GM19324 (cell line): Measurements from ENCODE around the gene HTR4.

Experiments used
- ATAC-seq: cut with Tn5 transposase; IDR thresholded peaks from one replicate; pipeline ENCODE4 v1.9.1; 2021; ENCODE audit warnings: mild to moderate bottlenecking, moderate library complexity; ENCODE audit not compliant: unreplicated experiment, low FRiP score

The HTR4 gene

DNA sequence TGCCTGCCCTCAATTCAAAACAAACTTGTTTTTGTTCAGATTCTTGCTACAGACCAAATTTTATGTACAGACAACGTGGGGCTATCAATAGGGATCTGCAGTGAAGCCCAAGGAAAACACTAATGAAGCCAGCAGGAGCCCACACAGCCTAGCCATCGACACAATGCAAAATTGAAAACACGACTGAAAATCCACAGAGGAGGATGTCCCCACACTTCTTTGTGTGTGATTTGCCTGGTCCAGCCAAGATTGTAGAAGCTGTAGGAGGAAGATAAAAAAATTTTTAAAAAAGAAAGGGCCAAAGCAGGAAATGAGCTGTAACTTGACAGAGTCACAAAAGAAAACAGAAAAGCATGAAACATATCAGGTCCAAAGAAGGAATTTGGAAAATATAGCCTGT, 34.8 kb downstream of the HTR4 start:
- ATAC-seq, result no peak

DNA sequence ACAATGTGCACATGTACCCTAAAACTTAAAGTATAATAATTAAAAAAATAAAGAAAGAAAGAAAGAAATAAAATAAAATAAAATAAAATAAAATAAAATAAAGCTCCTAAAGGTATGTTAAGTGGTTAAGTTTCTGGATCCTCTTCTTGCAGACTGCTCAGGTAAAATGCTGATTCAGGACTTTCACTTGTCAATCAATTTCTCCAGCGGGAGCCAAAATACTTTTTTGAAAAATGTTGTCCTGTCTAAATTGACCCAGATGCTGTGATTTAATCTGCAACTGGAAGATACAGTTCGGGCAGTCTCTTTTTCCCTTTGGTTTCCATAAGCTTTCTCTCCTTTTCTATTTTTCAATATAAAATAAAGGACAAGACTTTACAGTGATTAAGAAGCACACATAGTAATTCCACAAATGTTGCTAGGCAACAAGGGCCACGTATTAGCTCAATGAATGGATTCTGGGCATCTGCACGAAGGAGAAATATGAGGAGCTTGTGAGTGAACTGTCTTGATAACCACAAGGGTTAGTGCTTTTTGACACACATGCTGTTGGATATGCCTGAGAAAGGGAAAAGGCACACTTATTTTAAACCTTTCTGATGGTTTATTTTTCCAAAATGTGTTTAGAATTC, 38.6 kb downstream of the HTR4 start:
- ATAC-seq, result no peak

DNA sequence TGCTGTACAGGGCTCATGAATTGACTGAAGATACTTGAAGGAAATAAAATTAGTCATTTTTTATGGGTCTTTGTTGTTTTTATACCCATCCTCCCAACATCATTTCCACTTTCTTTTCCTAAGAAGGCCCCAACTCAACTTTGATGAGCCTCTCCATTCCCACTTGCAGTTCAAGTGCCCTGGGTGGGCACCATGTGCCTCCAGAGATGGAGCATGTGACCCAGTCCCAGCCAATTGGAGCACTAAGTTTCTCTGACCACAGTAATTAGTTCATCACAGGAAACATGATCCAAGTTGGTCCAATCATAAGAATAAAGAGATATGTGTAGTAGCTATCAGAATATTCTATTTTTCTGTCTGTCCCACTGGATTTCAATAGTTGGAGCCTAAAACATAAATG, 46.9 kb downstream of the HTR4 start:
- ATAC-seq, result no peak

DNA sequence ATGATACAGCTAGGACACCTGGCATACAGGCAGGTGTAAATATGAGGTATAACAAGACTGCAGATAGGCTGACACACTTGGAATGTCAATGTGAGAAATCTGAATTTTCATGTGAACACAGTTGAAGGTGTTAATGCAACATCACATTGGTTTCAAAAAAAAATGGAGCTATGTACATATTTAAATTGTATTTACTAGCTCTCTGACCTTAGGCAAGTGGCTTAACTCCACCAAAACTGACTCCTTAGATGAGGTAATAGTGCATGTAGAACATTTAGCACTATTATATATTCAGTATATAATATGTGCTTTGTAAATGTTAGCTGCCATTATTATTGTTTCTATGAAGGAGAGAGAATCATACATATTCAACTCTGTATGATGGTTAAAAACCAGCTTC, 48.0 kb downstream of the HTR4 start:
- ATAC-seq, result no peak

DNA sequence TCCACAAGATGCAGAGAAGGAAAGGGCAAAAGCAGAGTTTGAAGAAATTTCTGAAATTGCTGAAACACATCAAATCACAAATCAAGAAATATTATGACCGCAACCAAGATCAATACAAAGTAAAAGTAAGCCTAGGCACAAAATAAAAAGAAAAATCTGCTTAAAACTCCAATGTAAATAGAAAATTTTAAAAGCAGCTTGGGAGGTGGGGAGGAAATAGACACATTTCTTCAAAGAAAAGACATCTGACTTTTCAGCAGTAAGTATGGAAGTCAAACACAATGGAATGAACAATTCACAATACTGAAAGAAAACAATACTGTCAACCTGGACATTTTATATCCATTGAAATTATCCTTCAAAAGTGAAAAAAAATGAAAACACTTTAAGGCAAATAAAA, 55.1 kb downstream of the HTR4 start:
- ATAC-seq, result no peak

DNA sequence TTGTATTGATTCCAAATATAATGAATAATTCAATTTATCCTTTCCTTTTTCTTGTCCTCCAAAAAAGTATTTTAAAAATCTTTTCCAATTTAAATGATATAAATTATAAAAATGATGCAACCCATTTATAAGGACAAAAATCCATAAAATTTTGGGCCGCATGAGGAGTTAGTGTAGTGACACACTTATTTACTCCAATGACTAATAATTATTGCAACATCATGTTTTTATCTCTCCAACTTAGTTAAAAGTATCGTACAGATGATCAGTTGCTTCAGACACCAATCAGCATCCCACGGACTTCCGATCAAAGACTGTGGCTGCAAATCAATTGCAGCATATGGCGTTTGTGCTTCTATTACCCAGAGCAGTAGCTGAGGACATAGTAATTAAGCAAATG, 58.6 kb downstream of the HTR4 start:
- no peak for ATAC-seq

DNA sequence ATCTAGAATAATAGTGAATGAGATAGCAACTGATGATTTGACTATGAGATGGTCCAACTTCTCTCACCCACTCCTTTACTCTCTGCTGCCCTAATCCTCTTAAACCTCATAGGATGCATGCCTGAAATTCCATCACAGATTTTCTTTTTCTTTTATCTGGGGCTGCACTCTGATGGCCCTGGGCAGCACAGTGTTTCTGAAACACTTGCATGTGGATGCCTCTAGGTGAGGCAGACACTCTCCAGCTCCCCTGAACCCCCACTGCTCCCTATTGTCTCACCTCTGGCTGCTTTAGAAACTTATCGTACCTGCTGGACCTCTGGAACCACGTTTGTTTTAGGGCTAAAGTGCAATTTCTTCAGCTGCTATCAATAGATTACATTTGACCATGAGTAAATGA, 67.5 kb downstream of the HTR4 start:
- no peak for ATAC-seq

DNA sequence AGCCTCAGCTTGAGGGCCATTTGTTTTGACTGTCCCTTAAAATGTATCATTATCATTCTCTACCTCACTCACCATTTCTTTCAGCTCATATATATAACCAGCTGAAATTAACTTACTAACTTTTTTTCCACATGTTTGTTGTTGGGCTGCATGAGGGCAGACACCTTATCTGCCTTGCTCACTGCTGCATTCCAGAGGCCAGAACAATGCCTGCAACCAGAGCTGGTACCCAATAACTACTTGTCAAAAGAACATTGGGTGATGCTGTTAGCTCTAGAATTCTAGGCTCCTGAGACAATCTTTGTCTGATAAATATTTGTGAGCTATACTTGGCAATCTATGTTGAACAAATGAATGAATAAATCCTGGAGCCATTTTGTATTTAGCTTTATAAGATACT, 68.3 kb downstream of the HTR4 start:
- ATAC-seq, result no peak

DNA sequence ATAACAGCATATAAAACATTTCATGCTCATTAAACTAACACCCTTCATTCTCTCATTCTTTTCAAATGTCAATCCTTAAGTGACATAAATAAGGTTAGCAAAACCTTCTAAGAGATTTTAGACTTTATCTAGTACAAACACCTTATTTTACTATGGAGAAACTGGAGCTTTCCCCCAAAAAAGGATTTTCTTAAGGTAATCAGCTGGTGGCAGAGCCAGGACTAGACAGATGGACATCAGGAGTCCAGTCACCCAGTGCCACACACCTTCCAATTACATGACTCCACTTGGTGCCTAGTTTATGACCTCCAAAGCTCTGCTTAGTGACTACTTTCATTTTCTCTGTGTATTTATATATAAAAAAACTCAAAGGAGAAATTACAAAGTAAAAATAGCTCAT, 70.2 kb downstream of the HTR4 start:
- no peak for ATAC-seq

DNA sequence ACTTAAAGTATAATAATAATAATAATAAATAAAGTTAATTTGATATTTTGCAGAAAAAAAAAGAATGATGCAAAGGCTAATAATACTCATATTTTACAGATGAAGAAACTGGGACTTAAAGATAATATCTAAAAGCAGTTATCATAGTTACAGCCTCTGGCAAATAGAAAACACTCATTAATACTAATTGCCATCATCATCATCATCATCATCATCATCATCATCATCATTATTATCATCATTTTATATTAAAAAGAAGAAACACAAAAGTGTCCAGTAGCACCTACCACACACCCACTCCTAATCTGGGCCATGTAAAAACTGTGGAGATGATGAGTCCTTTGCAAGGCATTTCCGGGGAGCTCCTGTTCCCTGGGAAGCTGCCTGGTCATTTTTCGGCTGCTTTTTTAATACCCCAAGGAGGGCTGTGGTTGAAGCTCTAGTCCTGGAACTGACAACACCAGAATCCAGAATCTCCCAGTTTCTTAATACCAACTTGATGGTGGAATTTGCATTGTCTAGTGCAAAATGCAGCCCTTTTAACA, 70.8 kb downstream of the HTR4 start:
- no peak for ATAC-seq

DNA sequence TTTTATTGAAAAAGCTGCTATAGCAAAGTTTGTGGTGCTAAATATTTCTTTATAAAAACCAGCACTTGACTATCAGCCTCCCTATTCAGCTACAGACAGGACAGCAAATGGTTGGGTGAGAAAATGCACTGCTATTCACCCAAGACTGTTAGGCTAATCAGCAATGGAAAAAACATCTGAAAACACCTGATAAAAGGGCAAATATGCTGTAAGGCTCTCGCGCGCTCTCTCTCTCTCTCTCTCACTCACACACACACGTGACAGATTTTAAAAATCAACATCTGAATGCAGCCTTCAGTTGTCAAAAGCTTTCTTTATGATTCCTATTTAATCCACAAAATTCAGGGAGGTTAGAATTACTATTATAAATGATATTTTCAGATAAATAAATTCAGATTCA, 80.2 kb downstream of the HTR4 start:
- no peak for ATAC-seq

DNA sequence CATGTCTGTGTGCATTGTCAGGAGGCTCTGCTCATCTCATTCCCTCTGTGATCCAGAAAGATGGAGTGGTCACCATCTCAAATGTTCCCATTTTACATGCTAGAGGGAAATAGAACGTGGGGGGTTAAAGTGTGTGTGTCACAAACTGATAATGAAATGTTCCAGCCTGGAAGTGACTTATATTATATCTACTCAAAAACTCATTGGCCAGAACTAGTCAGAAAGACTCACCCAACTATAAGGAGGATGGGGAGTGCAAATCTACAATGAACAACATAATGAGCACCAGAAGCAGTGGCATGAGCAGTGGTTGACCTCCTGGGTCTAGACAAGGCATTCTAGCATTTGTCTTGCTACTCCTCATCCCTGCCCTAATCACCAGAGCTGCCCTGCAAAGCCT, 81.0 kb downstream of the HTR4 start:
- ATAC-seq, result no peak

DNA sequence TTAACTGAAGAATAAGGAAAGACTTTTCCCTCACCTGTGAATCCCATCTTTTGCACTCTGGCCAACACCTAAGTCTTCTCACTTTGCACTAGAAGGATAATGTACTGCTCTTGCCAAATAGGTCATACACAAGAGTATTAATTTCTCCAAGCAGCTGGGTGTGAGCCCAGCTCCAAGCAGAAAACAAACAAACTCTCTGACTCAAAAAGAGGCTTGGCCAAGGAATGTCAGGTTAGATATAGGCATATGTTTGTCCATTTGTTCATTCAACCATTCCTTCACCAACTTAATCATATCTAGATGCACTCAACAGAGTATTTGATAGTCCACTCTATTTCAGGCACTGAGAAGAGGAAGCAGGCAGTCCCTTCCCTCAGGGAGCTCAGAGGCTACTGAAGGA, 84.4 kb downstream of the HTR4 start:
- no peak for ATAC-seq

DNA sequence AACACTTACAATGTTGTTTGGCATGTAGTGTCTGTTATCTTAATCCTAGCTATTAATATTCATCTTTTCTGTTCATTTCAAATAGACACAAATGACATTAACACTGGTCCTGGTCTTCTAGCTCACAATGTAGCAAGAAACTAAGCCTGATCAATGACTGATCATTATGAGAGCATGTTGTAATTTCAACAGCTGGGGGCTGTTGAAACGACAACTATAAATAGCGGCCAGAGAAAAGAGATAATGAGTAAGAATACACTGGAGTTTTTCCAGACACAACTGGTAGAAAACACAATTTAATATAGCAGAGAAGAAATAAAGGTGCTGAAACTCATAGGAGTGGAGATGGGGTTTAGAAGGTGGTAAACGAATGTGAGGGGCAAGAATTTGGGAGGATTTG, 89.2 kb downstream of the HTR4 start:
- no peak for ATAC-seq

DNA sequence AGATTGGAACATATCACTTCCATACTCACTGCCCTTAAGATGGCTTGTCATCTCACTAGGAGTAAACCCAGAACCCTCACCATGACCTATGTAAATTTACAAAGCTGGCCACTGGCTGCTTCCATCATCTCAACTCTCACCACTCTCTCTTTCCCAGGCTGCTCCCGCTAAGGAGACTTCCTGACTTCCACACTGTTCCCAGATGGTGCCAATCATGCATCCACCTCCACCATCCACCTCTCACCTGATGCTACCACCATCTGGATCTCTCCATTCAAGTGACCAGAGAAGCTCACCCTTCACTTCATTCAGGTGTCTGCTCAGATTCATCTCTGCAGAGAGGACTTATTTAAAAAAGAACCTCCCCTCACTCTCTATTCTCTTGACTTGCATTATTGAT, 91.3 kb downstream of the HTR4 start:
- no peak for ATAC-seq

DNA sequence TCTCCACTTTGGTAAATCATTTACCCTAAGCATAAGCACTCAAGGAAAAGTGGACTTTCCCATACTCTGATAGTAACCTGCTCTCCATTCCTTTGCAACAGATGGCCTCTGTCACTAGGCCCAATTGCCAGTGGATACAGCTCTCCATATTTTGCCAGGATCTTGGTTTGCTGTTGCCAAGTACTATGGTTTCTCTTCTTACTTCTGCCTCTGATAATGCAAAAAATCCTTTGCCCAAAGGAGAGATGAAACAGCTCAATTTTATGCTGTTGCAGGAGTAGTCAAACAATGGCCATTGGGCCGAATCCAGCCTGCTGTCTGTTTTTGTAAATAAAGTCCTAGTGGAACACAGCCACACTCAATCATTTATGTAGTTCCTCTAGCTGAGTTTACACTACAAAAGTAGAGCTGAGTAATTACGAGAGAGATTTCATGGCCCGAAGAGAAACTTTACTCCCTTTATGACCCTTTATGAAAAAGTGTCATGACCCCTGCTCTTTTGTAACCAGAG, 92.5 kb downstream of the HTR4 start:
- no peak for ATAC-seq

DNA sequence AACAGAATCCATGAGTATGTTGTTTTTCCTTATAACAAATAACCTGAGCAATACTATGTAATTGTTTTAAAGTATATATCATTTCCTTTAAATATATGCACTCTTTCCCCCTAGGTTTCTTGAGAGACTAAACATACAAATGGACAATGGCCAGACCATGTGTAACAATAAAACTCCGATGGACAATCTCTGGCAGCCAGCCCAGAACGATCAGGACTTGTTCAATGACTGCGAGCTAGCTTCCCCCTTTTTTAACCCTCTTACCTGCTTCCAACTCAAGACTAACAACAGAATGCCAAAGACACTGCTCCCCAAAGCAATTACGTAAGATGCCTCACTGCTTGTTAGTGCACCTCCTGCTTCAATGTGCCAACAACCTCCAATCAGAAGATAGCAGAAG, 94.9 kb downstream of the HTR4 start:
- ATAC-seq, result no peak

DNA sequence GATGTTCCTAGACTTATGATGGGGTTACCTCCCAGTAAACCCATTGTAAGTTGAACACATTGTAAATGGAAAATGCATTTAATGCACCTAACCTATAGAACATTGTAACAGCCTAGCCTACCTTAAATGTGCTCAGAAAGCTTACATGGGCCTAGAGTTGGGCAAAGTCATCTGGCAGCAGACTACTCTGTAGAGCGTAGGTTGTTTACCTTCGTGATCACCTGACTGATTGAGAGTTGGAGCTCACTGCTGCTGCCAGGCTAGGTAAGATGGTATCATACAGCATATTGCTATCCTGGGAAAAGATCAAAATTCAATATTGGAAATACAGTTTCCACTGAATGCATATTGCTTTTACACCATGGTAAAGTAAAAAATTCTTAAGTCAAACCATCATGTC, 95.4 kb downstream of the HTR4 start:
- no peak for ATAC-seq

DNA sequence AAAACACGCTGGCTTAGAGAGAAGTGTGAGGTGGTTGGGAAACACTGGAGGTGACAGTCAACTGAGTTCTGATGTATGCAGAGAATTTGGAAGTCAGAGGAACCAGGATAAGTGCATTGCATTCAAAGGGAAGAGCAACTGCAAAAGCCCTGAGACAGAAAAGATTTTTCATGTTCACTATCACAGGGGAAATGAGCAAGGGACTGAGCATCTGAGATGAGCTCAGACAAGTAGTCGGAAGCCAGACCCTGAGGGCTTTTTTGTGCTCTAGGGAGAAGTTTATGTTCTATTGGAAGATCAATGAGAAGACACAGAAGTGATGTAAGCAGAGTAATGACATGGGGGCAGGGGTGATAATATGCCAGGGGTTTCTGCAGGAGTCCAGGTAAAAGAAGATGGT, 97.5 kb downstream of the HTR4 start:
- no peak for ATAC-seq

DNA sequence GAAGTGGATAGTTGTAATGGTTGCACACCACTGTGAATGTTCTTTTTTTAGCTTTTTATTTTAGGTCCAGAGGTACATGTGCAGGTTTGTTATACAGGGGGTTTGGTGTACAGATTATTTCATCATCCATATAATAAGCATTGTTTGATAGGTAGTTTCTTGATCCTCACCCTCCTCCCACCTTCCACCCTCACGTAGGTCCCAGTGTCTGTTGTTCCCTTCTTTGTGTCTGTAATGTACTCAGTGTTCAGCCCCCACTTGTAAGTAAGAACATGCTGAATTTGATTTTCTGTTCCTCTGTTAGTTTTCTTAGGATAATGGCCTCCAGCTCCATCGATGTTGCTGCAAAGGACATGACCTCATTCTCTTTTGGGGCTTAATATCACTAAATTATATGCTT, 99.7 kb downstream of the HTR4 start:
- no peak for ATAC-seq

DNA sequence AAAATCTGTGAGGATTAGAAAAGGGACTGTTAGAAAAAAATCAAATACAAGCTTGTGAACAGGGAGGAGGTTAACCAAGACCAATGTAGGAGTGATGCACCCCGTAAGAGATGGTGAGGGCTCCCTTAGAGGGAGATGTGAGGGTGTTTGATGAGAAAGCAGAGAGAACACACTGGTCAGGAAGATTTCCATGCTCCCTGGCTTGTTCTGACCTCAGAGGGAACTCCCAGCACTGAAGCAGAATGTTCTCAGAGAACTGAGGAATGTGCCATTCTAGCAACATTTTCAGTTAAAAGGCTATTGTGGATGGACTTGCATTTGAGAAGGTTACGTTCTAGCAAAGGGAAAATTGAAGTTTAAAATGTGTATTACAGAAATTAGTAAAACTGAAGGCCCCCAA, 110.6 kb downstream of the HTR4 start:
- no peak for ATAC-seq

DNA sequence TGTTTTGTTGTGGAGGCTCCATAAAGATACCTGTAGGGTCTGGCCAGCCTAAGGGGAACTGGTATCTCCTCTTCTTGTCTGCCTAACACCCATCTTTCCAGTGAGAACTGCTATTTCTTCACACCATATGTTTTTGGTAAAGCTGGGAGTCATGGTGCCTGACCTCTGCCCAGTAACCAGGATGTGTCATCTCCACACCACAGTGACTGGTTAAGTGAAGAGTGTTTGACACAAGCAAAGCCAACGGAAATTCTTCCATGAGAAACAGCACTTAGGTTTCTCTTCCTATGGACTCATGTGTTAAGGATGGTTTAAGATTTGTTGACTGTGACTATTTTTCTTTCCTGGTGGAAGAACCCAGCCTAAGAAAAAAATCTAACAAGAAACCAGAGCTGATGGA, 111.5 kb downstream of the HTR4 start:
- no peak for ATAC-seq
